IMR-90 (cell line): ENCODE data around the gene NCOA7.

ENCODE experiments used
- CEBPB ChIP-seq: IDR thresholded peaks from 2 replicates; pipeline ENCODE4 v1.6.1; 2012; ENCODE audit warnings: low read depth, low read length, improper control_type of control experiment
- CHD1 ChIP-seq: IDR thresholded peaks from 2 replicates; pipeline ENCODE4 v1.6.1; 2012; ENCODE audit warnings: low read depth, low read length, improper control_type of control experiment
- CTCF ChIP-seq: conservative IDR thresholded peaks from 2 replicates; pipeline ENCODE4 v1.5.1; 2012; ENCODE audit warnings: mild to moderate bottlenecking, low read depth, low read length, improper control_type of control experiment
- FOS ChIP-seq: fragments of 150-350 bp; IDR thresholded peaks from 2 replicates; pipeline ENCODE4 v1.6.1; 2016; ENCODE audit warnings: low read depth, low read length
- MAZ ChIP-seq: IDR thresholded peaks from 2 replicates; pipeline ENCODE4 v1.6.1; 2012; ENCODE audit warnings: low read depth, mild to moderate bottlenecking, low read length, improper control_type of control experiment, moderate library complexity, borderline replicate concordance
- MXI1 ChIP-seq: IDR thresholded peaks from 2 replicates; pipeline ENCODE4 v1.6.1; 2012; ENCODE audit warnings: low read depth, mild to moderate bottlenecking, low read length, moderate library complexity, borderline replicate concordance
- NFE2L2 ChIP-seq: fragments of 150-350 bp; IDR thresholded peaks from 2 replicates; pipeline ENCODE4 v1.6.1; 2016; ENCODE audit warnings: low read depth, mild to moderate bottlenecking, low read length
- POLR2A ChIP-seq: IDR thresholded peaks from 2 replicates; pipeline ENCODE4 v1.6.1; 2012; ENCODE audit warnings: mild to moderate bottlenecking, low read depth, low read length
- RAD21 ChIP-seq: IDR thresholded peaks from 2 replicates; pipeline ENCODE4 v1.6.1; 2012; ENCODE audit warnings: low read length, improper control_type of control experiment
- RCOR1 ChIP-seq: IDR thresholded peaks from 2 replicates; pipeline ENCODE4 v1.6.1; 2012; ENCODE audit warnings: mild to moderate bottlenecking, low read length, improper control_type of control experiment; ENCODE audit not compliant: insufficient replicate concordance
- RFX5 ChIP-seq: IDR thresholded peaks from 2 replicates; pipeline ENCODE4 v1.8.0; 2012; ENCODE audit warnings: low read depth, mild to moderate bottlenecking, low read length, moderate library complexity
- SMC3 ChIP-seq: fragments of 150-350 bp; IDR thresholded peaks from 2 replicates; pipeline ENCODE4 v1.6.1; 2016; ENCODE audit warnings: low read depth, mild to moderate bottlenecking, antibody characterized with exemption, low read length, moderate library complexity
- USF2 ChIP-seq: fragments of 150-350 bp; IDR thresholded peaks from 2 replicates; pipeline ENCODE4 v1.6.1; 2017; ENCODE audit warnings: mild to moderate bottlenecking, antibody characterized with exemption, low read length, low read depth

GRCh38 chr6:125823180-125823579 lies 32.4 kb downstream of the NCOA7 start:
- no peak for TF ChIP-seq CTCF
- no peak for TF ChIP-seq RFX5
- TF ChIP-seq MAZ, result no peak
- no peak for TF ChIP-seq RAD21
- no peak for TF ChIP-seq USF2
- TF ChIP-seq CHD1, result no peak
- no peak for TF ChIP-seq RCOR1
- no peak for TF ChIP-seq MXI1
- TF ChIP-seq FOS, result no peak
- no peak for TF ChIP-seq CEBPB
- TF ChIP-seq NFE2L2, result no peak
- TF ChIP-seq POLR2A, result no peak
- no peak for TF ChIP-seq SMC3
